Measurements from ENCODE around the gene GNAI1.
"Not testable (repeated sequence)": the region's sequence is repeated elsewhere in the genome, so short reads cannot be mapped to it uniquely, and the experiment has no call there.

Gene GNAI1

GRCh38 chr7:80132594-80132993 lies 2.0 kb upstream of the GNAI1 start:
- DNase-seq (ENCODE audit: low read depth in 2 of 2) = no peak

GRCh38 chr7:80133361-80134114 lies 1.1 kb upstream of the GNAI1 start:
- no peak for DNase-seq (ENCODE audit: low read depth in 2 of 2)

- no peak for DNase-seq (ENCODE audit: low read depth in 2 of 2)
Measured at GRCh38 chr7:80134115-80134535, 506 bp upstream of the GNAI1 start.

DNA sequence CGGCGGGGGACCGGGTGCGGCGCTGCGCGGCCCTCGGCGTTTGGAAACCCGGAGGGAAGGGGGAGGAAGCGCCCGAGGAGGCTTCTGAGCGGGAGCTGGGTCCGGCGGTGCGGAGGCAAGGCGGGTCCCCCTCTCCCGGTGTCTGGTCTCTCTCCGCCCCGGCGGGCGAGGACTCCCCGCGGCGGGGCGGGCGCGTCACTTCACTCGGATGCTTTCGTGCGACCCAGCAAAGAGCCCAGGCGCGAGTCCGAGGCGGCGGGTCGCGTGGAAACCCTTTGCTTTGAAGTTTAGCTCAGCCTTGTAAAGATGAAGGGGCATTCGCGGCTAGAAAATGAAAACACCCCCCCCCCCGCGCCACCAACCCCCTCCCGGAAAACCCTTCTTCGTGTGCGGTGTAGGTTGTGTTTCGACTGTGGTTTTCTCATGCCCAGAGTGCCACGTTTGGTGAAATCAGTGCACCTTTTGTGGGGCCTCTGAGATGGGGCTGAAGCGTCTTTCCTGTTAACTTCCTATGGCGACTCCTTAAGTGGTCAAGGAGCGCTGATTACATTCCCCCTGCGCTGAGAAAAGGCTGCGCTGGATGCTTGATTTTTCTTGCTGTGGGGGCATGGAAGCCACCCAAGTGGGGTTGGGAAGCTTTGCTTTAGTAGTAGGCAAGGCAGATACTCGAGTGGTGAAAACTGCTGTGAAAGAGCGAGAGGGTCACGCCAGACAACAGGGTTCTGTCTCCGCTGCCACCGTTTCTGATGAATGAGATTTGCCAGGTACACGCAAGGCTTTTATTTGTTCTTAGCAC lies 876 bp downstream of the GNAI1 start:
- no peak for DNase-seq (ENCODE audit: low read depth in 2 of 2)

- DNase-seq (ENCODE audit: low read depth in 2 of 2) = no peak
Measured at GRCh38 chr7:80136261-80137055, 1.8 kb downstream of the GNAI1 start.

DNA sequence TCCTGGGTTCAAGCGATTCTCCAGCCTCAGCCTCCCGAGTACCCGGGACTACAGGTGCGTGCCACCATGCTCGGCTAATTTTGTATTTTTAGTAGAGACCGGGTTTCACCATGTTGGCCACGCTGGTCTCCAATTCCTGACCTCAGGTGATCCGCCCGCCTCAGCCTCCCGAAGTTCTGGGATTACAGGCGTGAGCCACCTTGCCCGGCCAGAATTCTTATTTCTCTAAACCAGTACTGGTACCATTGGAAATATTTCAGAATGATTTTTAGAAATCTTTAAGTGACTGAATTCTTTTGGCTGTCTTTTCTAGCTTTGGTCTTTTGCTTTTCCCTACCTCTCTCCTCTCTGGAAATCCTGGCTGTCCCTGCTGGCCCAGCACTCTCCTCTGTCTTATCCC lies 2.8 kb downstream of the GNAI1 start:
- no peak for DNase-seq (ENCODE audit: low read depth in 2 of 2)

- DNase-seq (ENCODE audit: low read depth in 2 of 2) = no peak
Measured at GRCh38 chr7:80139236-80139635, 4.6 kb downstream of the GNAI1 start.

- DNase-seq (ENCODE audit: low read depth in 2 of 2) = no peak
Measured at GRCh38 chr7:80140388-80140787, 5.8 kb downstream of the GNAI1 start.

- no peak for DNase-seq (ENCODE audit: low read depth in 2 of 2)
Measured at GRCh38 chr7:80141376-80141775, 6.7 kb downstream of the GNAI1 start.

- DNase-seq (ENCODE audit: low read depth in 2 of 2) = no peak
Measured at GRCh38 chr7:80142853-80143580, 8.4 kb downstream of the GNAI1 start.

- no peak for DNase-seq (ENCODE audit: low read depth in 2 of 2)
Measured at GRCh38 chr7:80145780-80146422, 11.3 kb downstream of the GNAI1 start.

DNA sequence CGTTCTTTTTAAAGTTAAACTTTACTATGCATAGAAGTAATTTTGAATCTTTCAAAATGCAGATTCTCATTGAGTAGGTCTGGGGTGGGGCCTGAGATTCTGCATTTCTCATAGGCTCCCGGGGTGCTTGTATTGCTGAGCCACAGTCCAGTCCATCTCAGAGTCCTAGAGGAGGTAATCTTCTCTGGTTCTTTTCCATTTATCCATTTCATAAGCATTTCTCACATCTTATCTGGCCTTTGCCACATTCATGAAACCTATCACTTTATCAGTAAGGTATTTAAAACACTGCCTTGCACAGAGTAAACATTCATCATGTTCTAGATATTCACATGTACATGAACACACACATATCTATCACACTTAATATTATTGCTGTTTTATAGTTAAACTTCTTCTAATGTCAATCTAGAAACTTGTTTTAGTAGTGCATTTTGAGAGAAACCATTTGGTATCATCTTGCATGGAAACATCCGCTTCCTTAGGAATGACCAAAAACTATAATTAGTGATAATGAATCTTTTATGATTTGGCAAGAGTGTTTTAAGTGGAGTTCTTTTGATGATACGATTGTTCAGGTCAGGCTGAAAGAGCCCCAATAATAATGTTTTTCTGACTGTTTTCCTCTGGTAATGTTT lies 12.0 kb downstream of the GNAI1 start:
- DNase-seq (ENCODE audit: low read depth in 2 of 2) = no peak

- no peak for DNase-seq (ENCODE audit: low read depth in 2 of 2)
Measured at GRCh38 chr7:80147543-80148391, 13.1 kb downstream of the GNAI1 start.

DNA sequence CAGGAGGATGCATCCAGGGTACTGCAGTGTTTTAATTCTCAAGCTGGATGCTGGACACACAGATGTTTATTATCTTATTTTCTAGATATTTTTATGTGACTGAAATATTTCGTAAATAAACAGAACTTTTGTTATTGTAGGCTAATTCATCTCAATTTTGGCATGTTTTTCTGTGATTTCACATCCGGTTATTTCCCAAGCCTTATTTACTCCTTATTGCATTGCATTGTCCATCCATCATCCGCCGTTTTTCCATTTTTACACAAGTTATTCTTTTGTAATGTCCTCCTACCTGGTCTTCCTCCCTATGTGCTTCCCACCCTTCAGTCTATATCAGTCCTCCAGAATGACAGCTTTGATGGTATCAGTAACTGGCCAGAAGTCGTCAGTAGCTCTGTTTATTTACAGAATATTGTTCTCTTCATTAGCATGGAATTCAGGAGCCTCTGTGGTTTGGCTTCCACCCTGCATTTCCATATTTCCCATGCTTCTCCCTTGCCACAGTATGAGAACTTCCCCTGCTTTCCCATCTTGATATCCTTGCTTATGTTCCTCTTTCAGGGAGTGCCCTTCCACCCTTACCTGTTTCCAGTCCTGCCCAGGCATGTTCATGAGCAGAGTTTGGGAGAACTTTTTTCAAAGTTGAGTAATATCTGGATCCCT lies 16.1 kb downstream of the GNAI1 start:
- DNase-seq (ENCODE audit: low read depth in 2 of 2) = no peak

- DNase-seq (ENCODE audit: low read depth in 2 of 2) = no peak
Measured at GRCh38 chr7:80151274-80151665, 16.6 kb downstream of the GNAI1 start.

- no peak for DNase-seq (ENCODE audit: low read depth in 2 of 2)
Measured at GRCh38 chr7:80153446-80153845, 18.8 kb downstream of the GNAI1 start.

DNA sequence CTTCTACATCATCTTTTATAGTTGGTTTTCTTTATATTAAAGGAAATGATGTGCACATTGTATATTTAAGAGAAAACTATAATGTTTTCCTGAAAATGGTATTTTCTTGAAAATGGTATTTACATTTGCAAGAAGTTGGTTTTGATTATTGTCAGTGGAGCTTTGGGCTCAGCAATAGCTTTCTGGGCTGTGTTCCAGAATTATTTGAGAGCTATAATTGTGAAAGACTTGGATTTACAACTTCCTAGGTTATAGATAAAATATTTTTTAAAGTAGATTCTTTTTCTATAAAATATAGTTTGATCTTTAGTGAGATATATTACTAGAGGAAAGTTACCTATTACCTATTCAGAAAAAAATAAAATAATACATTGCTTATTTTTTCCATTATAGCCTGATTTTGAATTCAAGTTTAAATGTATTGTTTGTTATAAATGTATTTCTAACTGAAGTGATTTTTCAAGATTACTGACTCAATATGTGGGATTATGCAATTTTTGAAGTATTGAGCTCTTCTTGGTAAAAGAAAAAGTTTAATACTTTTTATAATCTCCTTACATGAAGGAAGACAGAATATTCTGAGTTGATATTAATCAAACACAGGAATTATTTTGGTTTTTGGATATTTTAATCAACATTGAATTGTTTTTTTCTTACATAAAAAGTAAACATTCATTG lies 20.2 kb downstream of the GNAI1 start:
- DNase-seq (ENCODE audit: low read depth in 2 of 2) = no peak

DNA sequence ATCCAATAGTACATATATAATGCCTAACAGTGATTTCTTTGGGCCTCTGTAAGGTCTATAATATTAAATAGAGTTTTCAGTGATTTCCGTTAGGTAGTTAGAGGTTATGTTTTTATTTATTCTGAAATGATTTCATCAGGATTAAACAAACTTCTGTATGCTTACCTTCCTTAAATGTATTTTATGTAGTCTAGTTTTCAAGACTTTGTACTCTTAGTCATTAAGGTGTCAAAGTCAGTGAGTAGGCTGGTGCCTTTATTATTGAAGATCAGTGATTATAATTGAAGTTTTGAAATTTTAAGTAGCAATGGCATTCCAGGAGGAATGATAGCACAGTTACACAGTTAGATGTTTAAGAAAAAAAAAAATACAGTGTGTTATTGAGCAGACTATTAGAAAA lies 20.7 kb downstream of the GNAI1 start:
- DNase-seq (ENCODE audit: low read depth in 2 of 2) = no peak

- not testable (repeated sequence) for DNase-seq (ENCODE audit: low read depth in 2 of 2)
Measured at GRCh38 chr7:80157770-80158169, 23.1 kb downstream of the GNAI1 start.
